ENCODE results near the gene TNK1.

DNA sequence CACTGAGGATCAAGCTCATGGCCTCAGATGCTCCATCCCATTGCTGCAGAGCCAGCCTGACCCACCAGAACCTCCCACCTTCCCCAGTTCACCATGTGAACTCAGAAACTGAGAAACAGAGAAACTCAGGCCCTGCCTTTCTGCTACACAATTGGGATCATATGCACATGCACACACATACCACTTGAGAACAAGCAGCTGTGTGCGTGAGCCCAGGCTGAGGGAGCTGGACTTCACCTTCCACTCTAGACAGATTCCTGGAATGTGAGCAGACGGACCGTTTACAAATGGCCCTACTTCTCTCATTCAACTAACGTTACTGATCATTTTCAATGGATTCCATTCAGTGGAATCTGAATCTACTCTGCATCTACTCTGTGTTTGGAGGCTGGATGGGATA lies 42.8 kb downstream of the TNK1 start:
- TF ChIP-seq, protein P1, sequence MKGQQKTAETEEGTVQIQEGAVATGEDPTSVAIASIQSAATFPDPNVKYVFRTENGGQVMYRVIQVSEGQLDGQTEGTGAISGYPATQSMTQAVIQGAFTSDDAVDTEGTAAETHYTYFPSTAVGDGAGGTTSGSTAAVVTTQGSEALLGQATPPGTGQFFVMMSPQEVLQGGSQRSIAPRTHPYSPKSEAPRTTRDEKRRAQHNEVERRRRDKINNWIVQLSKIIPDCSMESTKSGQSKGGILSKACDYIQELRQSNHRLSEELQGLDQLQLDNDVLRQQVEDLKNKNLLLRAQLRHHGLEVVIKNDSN (IDR thresholded peaks at IDR 0.05), result no peak
- TF ChIP-seq RAD21 (IDR thresholded peaks at IDR 0.05; ENCODE audit: low read depth) (no peak), TAF1 (IDR thresholded peaks at IDR 0.05; ENCODE audit: low read depth) (no peak), CEBPB (IDR thresholded peaks at IDR 0.05) (no peak), TCF12 (IDR thresholded peaks at IDR 0.05; ENCODE audit: low read depth) (no peak), FOXM1 (IDR thresholded peaks at IDR 0.05; ENCODE audit: borderline replicate concordance, low read depth) (no peak), TEAD4 (IDR thresholded peaks at IDR 0.05) (no peak), EP300 (IDR thresholded peaks at IDR 0.05; ENCODE audit: borderline replicate concordance) (no peak), YY1 (IDR thresholded peaks at IDR 0.05; ENCODE audit: low read depth) (no peak), NFIC (IDR thresholded peaks at IDR 0.05) (no peak)
